Measurements from ENCODE around the gene OR11H6. TPM values are rescaled to one million over a fixed set of nuclear protein-coding genes. Genes with fewer than 3 reads are reported as not detected.

OR11H6 gene
- total RNA-seq, 1 donor from 2014 or later: not detected

Other genes starting within 250 kb of the OR11H6 start
- not detected in 2 replicates for gene OR4K15, start 248.1 kb upstream of the OR11H6 start, total RNA-seq
- gene OR4Q2, start 221.5 kb upstream of the OR11H6 start, total RNA-seq: not detected in 2 replicates
- gene OR4K14, start 204.4 kb upstream of the OR11H6 start, total RNA-seq: not detected in 2 replicates
- not detected in 2 replicates for gene OR4K13, start 187.7 kb upstream of the OR11H6 start, total RNA-seq
- not detected in 2 replicates for gene OR4L1, start 163.7 kb upstream of the OR11H6 start, total RNA-seq
- gene OR4K17, start 113.0 kb upstream of the OR11H6 start, total RNA-seq: not detected in 2 replicates
- not detected in 2 replicates for gene OR4N5, start 84.9 kb upstream of the OR11H6 start, total RNA-seq
- not detected in 2 replicates for gene OR11G2, start 32.8 kb upstream of the OR11H6 start, total RNA-seq
- not detected in 2 replicates for gene OR11H7, start 5.3 kb downstream of the OR11H6 start, total RNA-seq
- not detected in 2 replicates for gene OR11H4, start 15.6 kb downstream of the OR11H6 start, total RNA-seq
- gene TTC5, start 82.2 kb downstream of the OR11H6 start, total RNA-seq: 30.4 and 31.2 TPM in 2 replicates
- 44.0 and 46.8 TPM in 2 replicates for gene CCNB1IP1, start 109.6 kb downstream of the OR11H6 start, total RNA-seq
- gene PARP2, start 119.9 kb downstream of the OR11H6 start, total RNA-seq: 31.2 and 31.5 TPM in 2 replicates
- gene TEP1, start 189.8 kb downstream of the OR11H6 start, total RNA-seq: 32.7 and 33.6 TPM in 2 replicates
- 0.07 TPM in 1 of 2 replicates, not detected in the other for gene KLHL33, start 212.5 kb downstream of the OR11H6 start, total RNA-seq
- 66.0 and 66.5 TPM in 2 replicates for gene OSGEP, start 231.1 kb downstream of the OR11H6 start, total RNA-seq
- gene APEX1, start 231.5 kb downstream of the OR11H6 start, total RNA-seq: 217 and 228 TPM in 2 replicates
- gene PIP4P1, start 237.7 kb downstream of the OR11H6 start, total RNA-seq: 28.2 and 33.7 TPM in 2 replicates
- gene PNP, start 245.7 kb downstream of the OR11H6 start, total RNA-seq: 133 and 137 TPM in 2 replicates